GM18951 (cell line): ENCODE results near the gene NCOR2.

Experiments used
- POLR2A ChIP-seq: IDR thresholded peaks from 4 replicates; pipeline ENCODE4 v1.6.1; 2011; ENCODE audit warnings: mild to moderate bottlenecking; ENCODE audit not compliant: insufficient read length, insufficient read depth; ENCODE audit errors: extremely low read depth
- in situ Hi-C: fragments of 300-500 bp; cut with MboI; formaldehyde crosslinking; loops from one replicate; pipeline ENCODE4 v1.12.0; 2022; ENCODE audit warnings: low sequenced_read_pairs, mixed read lengths, inconsistent platforms; ENCODE audit not compliant: unreplicated experiment

The NCOR2 gene

DNA sequence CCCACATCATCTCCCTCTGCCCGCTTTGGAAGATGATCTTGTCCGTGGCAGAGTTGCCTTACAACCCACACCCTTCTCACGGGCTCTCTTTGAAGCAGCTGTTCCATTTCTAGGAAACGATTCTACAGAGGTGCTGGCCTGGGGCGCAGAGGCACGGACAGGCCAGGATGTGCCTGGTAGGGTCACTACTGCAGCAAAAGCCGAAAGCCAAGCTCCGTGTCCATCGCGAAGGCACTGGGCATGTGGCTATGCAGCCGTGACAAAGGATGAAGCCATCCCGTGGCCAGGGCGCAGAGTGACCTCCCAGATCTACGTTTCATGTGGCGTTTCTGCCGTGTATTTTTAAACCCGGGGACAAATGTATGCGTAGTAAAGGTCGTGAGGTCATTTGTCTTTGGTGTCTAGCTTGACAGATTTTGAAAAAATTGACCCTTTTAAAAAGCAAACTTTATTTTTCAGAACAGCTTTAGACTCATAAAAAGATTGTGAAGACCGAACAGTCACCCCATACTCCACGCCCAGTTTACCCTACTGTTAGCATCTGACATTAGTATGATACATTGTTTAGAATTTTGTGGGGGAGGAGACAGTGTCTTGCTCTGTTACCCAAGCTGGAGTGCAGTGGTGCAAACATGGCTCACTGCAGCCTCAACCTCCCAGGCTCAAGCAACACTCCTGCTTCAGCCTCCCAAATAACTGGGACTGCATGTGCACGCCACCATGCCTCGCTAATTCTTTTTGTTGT, 40.4 kb upstream of the NCOR2 start:
- in situ Hi-C loops: no loop called here
- TF ChIP-seq POLR2A: no peak

DNA sequence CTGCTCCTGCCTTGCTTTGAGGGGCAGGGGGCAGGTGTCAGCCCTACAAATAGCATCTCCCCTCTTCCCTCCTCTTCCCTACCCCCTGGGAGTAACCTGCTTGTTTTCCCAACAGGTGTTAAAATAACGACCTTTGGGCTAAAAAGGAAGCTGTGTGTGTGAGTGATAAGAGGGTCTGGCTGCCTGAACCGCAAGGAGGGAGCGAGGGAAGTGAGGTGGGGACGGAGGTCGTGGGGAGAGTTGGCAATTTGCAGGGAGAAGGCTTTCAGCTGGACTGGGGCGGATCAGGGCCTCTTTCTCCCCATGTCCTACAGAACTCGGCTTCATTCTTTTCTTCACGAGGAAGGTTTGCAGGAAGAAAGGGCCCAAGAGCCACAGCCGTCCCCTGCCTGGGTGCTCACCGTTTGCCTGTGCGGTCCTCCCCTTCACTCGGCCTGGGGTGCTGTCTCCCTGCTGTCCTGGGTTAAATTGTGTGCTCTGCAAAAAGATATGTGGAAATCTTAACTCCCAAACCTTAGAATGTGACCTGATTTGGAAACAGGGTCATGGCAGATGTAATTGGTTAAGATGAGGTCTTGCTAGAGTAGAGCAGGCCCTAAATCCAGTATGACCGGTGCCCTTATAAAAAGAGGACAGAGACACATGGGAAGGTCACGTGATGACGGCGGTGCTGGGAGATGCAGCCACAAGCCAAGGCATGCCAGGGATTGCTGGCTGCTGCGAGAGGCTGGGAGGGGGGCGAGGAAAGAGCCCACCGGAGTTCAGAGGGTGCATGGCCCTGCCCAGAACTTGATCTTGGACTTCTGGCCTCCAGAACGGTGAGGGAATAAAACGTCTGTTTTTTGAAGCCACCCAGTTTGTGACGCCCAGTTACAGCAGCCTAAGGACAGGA, 38.7 kb upstream of the NCOR2 start:
- in situ Hi-C loops: no loop called here
- no peak for TF ChIP-seq POLR2A

GRCh38 chr12:124605150-124605882, 37.9 kb upstream of the NCOR2 start:
- no peak for TF ChIP-seq POLR2A
- in situ Hi-C loops: no loop called here

GRCh38 chr12:124604264-124604680, 36.9 kb upstream of the NCOR2 start:
- no peak for TF ChIP-seq POLR2A
- in situ Hi-C loops: no loop called here

DNA sequence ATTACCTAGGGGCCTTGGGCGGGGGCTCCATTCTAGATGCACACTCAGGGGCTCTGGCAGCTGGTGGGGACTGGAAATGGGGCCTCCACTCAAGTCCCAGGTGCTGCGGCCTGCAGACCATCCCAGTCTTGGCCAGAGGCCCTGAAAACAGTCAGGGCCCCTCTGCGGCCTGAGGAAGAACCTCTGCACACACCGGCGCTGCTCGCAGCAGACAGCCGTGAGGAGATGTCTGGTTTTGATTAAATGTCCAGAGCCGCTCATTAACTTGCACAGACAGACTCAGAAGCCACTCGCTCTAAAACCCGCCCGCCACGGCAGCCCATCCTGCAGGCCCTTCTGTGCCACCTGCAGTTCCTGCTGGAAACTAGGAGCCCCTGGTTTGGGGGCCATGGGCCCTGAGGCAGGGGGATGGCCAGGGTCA, 36.4 kb upstream of the NCOR2 start:
- TF ChIP-seq POLR2A: no peak
- in situ Hi-C loops: no loop called here

GRCh38 chr12:124603100-124603541, 35.7 kb upstream of the NCOR2 start:
- in situ Hi-C loops: no loop called here

DNA sequence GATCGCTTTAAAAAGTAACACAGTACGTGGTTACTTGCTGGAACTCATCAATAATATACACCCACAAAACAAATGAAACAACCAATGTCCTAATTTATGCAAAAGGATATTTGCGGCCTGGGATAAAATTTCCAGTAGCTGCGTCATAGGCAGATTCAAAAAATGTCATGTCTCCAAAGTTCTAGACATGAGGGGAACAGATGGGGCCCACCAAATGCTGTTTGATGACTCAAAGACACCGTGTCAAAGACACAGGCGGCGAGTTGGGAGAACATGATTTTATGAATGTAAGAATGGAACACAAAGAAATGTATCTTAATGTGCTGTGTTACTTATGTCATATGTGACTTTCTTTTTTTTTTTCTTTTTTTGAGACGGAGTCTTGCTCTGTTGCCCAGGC, 34.3 kb upstream of the NCOR2 start:
- in situ Hi-C loops: no loop called here
- TF ChIP-seq POLR2A: no peak

More at GRCh38 chr12:124603100-124603541, 35.7 kb upstream of the NCOR2 start:
- no peak for TF ChIP-seq POLR2A

GRCh38 chr12:124599074-124599999, 31.9 kb upstream of the NCOR2 start:
- in situ Hi-C loops: no loop called here
- no peak for TF ChIP-seq POLR2A

DNA sequence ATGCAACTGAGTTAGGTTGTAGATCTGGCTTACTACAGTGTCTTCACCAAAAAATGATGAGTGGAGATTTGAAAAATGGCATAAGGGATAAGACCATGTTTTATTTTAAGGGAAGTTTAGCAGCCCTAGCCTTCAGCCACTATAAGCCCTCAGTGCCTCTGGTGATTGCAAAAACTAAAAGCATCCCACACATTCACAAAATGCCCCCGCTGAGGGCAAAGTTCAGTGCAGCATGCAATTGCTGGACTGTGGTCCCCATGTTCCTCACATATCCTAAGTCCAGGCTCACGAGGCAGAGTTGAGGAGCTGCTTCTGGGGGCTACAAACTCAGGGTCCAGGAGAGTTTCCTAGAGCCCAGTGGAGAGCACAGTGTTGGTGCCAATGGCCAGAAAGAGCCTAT, 29.6 kb upstream of the NCOR2 start:
- TF ChIP-seq POLR2A: no peak
- in situ Hi-C loops: no loop called here

- no peak for TF ChIP-seq POLR2A
- in situ Hi-C loops: no loop called here
Observed at GRCh38 chr12:124595444-124595843, 28.0 kb upstream of the NCOR2 start.

- in situ Hi-C loops: no loop called here
- no peak for TF ChIP-seq POLR2A
Observed at GRCh38 chr12:124594851-124595250, 27.4 kb upstream of the NCOR2 start.

- TF ChIP-seq POLR2A: no peak
- in situ Hi-C loops: no loop called here
Observed at GRCh38 chr12:124593851-124594401, 26.5 kb upstream of the NCOR2 start.
